ENCODE results near the gene BRCA2. TPM values are rescaled to one million over a fixed set of nuclear protein-coding genes. Genes with fewer than 3 reads are reported as not detected.

Gene BRCA2
- total RNA-seq, 6 experiments from 2014 or later, result 0.46 to 4.0 (median 1.8) TPM

DNA sequence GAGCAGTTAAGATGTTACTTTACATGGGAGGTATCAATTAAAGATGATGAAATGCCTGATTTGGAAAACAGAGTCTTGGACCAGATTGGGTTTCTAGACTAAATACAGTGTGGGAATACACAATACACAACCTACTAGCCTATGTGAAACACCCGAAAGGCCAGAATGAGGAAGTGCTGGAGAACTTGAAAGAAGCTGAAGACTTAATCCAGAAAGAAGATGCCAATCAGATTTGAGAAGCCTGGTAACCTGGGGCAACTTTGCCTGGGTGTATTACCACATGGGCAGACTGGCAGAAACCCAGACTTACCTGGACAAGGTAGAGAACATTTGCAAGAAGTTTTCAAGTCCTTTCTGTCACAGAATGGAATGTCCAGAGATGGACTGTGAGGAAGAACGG, 69.4 kb downstream of the BRCA2 start:
- Histone ChIP-seq H3K36me3 (no peaks in the 10 kb centered on the region), H3K27me3 (no peaks in the 10 kb centered on the region), H3K4me3 (no peak overlapping the region), H3K4me1 (no peaks in the 10 kb centered on the region), H3K9me3 (no peaks in the 10 kb centered on the region), H3K27ac (no peak overlapping the region)
- TF ChIP-seq CTCF (IDR thresholded peaks at IDR 0.05) (no peak), POLR2A (IDR thresholded peaks at IDR 0.05) (no peak)
- DNase-seq (no peak), ATAC-seq (no peak)
- intact Hi-C loops (cut with DNase I), result no loop called here
- WGBS (ENCODE audit: insufficient coverage, low coverage, low lambda C conversion rate, missing lambda C conversion rate), result 70% methylated on average over 2 of the region's 2 CpGs

DNA sequence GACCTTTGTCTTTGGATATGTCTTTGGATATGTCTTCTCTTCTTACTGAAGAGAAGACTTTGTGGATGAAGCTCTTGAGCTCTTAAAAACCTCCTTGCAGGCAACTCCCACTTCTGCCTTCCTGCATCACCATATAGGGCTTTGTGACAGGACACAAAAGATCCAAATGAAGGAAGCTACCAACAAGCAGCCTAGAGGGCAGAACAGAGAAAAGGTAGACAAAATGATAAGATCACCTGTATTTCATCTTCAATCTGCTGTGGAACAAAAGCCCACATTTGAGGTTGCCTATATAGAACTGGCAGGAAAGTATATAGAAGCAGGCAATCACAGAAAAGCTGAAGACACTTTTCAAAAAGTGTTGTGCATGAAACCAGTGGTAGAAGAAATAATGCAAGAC, 70.1 kb downstream of the BRCA2 start:
- ATAC-seq, result no peak
- H3K4me3 ChIP-seq, result no peak overlapping the region

DNA sequence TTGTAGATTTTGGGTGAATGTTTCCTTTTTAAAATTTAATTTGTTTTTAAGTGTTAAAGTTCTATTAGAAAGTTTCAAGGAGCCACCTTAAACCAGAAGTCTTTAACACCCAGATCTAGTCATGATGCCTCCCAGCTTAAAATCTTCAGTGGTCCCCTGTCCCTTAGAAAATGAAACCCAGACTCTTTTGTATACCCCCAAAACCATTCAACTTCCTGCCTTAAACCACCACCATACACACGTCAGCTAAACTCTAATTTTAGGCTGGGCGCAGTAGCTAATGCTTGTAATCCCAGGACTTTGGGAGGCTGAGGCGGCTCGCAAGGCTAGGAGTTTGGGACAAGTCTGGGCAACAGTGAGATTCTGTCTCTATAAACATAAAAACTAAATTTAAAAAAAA, 74.7 kb downstream of the BRCA2 start:
- H3K27me3 ChIP-seq, result no peaks in the 10 kb centered on the region
- WGBS (ENCODE audit: insufficient coverage, low coverage, low lambda C conversion rate, missing lambda C conversion rate), result 56% methylated on average over 4 of the region's 4 CpGs
- DNase-seq (no peak), ATAC-seq (no peak)
- no peaks in the 10 kb centered on the region for H3K36me3 ChIP-seq
- H3K27ac ChIP-seq, result no peak overlapping the region
- H3K9me3 ChIP-seq, result no peaks in the 10 kb centered on the region
- intact Hi-C loops (cut with DNase I), result no loop called here
- no peak for TF ChIP-seq POLR2A (IDR thresholded peaks at IDR 0.05)
- TF ChIP-seq CTCF (IDR thresholded peaks at IDR 0.05), result no peak
- no peaks in the 10 kb centered on the region for H3K4me1 ChIP-seq
- no peak overlapping the region for H3K4me3 ChIP-seq

More for the DNA sequence above, 70.1 kb downstream of the BRCA2 start:
- no peaks in the 10 kb centered on the region for H3K4me1 ChIP-seq
- intact Hi-C loops (cut with DNase I), result no loop called here
- H3K9me3 ChIP-seq, result no peaks in the 10 kb centered on the region
- H3K27ac ChIP-seq, result no peak overlapping the region
- no peaks in the 10 kb centered on the region for H3K36me3 ChIP-seq
- no peak for DNase-seq
- TF ChIP-seq CTCF (IDR thresholded peaks at IDR 0.05) (no peak), POLR2A (IDR thresholded peaks at IDR 0.05) (no peak)
- H3K27me3 ChIP-seq, result no peaks in the 10 kb centered on the region

DNA sequence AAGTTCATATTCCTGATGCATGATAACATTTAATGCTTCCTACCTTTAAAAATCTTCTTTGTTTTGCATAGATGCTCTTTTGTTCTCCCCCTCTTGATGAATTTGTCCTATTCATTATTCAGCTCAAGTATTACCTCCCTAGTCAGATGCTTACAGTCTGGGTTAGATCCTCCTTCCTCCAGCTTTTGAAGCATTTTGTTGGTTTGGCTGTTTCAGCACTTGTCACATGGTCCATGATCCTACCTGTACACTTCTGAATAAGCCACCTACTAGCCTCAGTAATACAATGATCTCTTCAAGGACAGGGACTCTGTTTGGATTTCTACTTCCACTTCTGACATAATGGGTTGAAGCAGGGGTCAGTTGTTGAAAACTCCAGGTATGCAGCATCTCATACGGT, 75.2 kb downstream of the BRCA2 start:
- TF ChIP-seq CTCF (IDR thresholded peaks at IDR 0.05) (no peak), POLR2A (IDR thresholded peaks at IDR 0.05) (no peak)

DNA sequence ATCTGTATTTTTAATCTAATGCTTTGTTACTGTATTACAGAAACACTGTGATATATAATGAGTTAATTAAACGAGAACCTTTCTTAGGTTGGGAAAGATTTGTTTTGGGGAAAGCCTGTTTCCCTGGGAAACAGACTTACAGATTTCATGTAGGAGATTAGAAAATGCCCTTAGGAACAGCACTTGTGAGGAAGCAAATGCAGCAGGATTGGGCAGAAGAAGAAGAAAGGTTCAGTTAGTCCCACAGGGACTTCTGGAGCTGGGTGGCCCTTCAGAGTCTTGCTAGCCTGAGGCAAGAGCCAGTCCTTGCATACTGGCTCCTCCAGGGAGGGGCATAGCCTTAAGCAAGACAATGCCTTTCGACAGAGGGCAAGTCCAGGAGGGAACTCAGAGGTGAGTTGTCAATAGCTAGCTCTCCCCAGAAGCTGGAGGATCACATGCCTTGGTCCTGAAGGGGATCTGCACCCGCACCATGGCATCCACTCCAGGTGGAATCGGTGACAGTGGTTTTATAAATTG, 75.9 kb downstream of the BRCA2 start:
- no peaks in the 10 kb centered on the region for H3K9me3 ChIP-seq
- intact Hi-C loops (cut with DNase I), result no loop called here
- WGBS (ENCODE audit: insufficient coverage, low coverage, low lambda C conversion rate, missing lambda C conversion rate), result 75% methylated on average over 3 of the region's 4 CpGs
- H3K4me3 ChIP-seq, result no peak overlapping the region
- TF ChIP-seq CTCF (IDR thresholded peaks at IDR 0.05), result no peak
- TF ChIP-seq POLR2A (IDR thresholded peaks at IDR 0.05), result no peak
- DNase-seq (no peak), ATAC-seq (no peak)
- H3K4me1 ChIP-seq, result no peaks in the 10 kb centered on the region
- H3K36me3 ChIP-seq, result no peaks in the 10 kb centered on the region
- no peak overlapping the region for H3K27ac ChIP-seq
- H3K27me3 ChIP-seq, result no peaks in the 10 kb centered on the region

More for the DNA sequence above, 75.2 kb downstream of the BRCA2 start:
- ATAC-seq (no peak), DNase-seq (no peak)
- no peak overlapping the region for H3K4me3 ChIP-seq
- intact Hi-C loops (cut with DNase I), result no loop called here
- no peak overlapping the region for H3K27ac ChIP-seq
- no peaks in the 10 kb centered on the region for H3K36me3 ChIP-seq
- whole genome bisulfite sequencing (ENCODE audit: insufficient coverage, low coverage, low lambda C conversion rate, missing lambda C conversion rate), result 80% methylated on average over 1 of the region's 1 CpG
- no peaks in the 10 kb centered on the region for H3K27me3 ChIP-seq
- no peaks in the 10 kb centered on the region for H3K9me3 ChIP-seq
- no peaks in the 10 kb centered on the region for H3K4me1 ChIP-seq

Data from right lobe of liver (tissue), 6 donors.